AG09309 (cell line): ENCODE results near the gene CNNM3.

ENCODE experiments used
- DNase-seq: peaks from one replicate; pipeline ENCODE4 v3.0.0-alpha.2; 2010; ENCODE audit warnings: low read depth
- H3K4me3 ChIP-seq: 2 replicates; pipeline ENCODE4 v1.5.1; 2011; ENCODE audit warnings: mild to moderate bottlenecking, low read depth, low read length, moderate library complexity; ENCODE audit not compliant: control insufficient read depth
- TF ChIP-seq, protein P1 (sequence below): IDR thresholded peaks from 2 replicates; pipeline ENCODE4 v1.5.1; 2011; ENCODE audit warnings: mild to moderate bottlenecking, low read depth, low read length, inconsistent platforms; ENCODE audit not compliant: insufficient read depth, control insufficient read depth; ENCODE audit errors: missing control alignments

The CNNM3 gene

DNA sequence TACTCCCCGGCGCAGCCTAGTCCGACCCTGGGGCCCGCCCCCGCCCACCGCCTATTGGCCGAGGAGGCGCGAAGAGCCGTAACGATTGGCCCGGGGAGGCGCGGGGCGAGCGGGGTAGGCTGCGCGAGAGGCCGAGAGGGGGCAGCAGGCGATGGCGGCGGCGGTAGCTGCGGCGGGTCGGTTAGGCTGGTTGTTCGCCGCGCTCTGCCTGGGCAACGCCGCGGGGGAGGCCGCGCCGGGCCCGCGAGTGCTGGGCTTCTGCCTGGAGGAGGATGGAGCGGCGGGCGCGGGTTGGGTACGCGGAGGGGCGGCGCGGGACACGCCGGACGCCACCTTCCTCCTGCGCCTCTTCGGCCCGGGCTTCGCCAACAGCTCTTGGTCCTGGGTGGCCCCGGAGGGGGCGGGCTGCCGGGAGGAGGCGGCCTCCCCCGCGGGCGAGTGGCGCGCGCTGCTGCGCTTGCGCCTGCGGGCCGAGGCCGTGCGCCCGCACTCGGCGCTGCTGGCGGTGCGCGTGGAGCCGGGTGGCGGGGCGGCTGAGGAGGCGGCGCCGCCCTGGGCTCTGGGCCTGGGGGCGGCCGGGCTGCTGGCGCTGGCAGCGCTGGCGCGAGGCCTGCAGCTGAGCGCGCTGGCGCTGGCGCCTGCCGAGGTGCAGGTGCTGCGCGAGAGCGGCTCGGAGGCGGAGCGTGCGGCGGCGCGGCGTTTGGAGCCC, at the start of gene CNNM3:
Gene CNNM3, plus strand, starts transcription at position 142 of the 709 bp plus-strand sequence. Its CDS starts 10 bp downstream, at position 152.
- H3K4me3 ChIP-seq: peak within 1 kb of the TSS; percentile 56
- TF ChIP-seq, protein P1, sequence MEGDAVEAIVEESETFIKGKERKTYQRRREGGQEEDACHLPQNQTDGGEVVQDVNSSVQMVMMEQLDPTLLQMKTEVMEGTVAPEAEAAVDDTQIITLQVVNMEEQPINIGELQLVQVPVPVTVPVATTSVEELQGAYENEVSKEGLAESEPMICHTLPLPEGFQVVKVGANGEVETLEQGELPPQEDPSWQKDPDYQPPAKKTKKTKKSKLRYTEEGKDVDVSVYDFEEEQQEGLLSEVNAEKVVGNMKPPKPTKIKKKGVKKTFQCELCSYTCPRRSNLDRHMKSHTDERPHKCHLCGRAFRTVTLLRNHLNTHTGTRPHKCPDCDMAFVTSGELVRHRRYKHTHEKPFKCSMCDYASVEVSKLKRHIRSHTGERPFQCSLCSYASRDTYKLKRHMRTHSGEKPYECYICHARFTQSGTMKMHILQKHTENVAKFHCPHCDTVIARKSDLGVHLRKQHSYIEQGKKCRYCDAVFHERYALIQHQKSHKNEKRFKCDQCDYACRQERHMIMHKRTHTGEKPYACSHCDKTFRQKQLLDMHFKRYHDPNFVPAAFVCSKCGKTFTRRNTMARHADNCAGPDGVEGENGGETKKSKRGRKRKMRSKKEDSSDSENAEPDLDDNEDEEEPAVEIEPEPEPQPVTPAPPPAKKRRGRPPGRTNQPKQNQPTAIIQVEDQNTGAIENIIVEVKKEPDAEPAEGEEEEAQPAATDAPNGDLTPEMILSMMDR: peak; percentile 45
- DNase-seq: peak; percentile 52

DNA sequence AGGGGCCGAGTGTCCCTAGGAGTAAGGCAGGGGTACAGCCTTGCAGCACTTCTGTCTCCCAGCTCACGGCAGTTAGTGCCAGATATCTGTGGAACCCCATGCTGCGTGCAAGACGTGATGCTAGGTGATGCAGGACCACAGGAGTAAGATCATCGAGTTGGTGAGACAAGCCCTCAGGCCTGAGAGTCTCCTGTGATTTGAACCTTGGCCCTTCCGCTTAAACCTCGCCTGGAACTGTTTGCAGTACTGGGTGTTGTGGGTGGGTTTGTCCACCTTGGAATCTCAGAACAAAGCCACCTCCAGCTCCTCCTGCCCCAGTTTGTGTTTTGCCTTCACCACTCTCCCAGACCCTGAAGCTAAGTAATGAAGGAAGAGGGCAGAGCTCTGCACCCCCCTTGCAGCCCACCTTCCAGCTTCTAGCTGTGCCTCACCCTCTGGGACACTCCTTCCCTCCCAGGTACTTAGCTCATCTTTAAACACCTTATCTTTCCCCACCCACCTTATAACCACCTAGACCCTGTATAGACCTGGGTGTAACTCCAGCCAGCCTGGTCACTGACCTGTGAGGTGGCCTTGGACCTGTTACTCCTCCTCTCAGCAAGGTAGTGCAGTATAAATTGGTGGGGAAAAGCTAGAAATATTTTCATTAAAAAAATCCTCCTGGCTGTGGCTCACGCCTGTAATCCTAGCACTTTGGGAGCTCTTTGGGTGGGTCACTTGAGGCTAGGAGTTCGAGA, 48.8 kb upstream of the CNNM3 start:
- no peak for DNase-seq
- no peak overlapping the region for H3K4me3 ChIP-seq
- TF ChIP-seq, protein P1: no peak

DNA sequence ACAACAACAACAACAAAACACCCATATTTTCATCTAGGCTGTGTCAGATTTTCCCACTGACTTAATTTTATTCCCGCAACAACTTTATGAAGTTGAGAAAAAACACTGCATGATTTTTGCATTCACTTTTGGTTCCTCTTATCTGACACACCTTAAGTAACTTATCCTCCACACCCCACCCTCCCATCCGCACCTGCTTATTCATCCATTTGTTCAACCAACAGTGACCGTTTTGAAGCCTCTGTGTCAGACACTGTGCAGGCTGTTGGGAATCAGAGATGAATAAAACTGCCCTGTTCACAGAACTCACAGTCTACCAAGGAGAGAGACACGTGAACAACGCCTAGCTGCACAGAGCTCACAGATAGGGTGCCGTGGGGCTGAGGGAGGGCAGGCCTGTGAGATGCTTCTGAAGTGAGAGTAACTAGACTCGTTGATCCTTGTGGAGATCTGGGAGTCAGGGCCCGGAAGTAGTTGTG, 47.9 kb upstream of the CNNM3 start:
- no peak for DNase-seq
- no peak overlapping the region for H3K4me3 ChIP-seq
- TF ChIP-seq, protein P1: no peak

DNA sequence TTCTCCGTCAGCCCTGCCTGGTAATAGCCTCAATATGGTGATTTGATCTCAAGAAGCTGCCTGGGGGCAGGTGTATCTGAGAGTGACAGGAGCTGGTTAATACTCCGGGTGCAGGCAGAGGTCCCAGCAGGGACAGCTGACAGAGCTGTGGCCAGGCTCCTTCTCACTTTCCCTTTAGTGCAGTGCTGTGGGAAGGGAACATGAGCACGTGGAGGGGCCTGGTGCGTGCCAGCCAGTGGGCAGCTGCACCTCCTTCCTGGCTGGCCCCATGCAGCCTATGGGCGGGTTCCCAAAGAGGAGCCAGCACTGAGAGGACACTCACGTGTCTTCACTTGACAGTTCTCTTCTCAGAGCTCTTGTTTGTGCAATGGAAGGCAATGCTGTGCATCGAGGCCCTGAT, 46.3 kb upstream of the CNNM3 start:
- H3K4me3 ChIP-seq: no peak overlapping the region
- TF ChIP-seq, protein P1: no peak
- DNase-seq: no peak

DNA sequence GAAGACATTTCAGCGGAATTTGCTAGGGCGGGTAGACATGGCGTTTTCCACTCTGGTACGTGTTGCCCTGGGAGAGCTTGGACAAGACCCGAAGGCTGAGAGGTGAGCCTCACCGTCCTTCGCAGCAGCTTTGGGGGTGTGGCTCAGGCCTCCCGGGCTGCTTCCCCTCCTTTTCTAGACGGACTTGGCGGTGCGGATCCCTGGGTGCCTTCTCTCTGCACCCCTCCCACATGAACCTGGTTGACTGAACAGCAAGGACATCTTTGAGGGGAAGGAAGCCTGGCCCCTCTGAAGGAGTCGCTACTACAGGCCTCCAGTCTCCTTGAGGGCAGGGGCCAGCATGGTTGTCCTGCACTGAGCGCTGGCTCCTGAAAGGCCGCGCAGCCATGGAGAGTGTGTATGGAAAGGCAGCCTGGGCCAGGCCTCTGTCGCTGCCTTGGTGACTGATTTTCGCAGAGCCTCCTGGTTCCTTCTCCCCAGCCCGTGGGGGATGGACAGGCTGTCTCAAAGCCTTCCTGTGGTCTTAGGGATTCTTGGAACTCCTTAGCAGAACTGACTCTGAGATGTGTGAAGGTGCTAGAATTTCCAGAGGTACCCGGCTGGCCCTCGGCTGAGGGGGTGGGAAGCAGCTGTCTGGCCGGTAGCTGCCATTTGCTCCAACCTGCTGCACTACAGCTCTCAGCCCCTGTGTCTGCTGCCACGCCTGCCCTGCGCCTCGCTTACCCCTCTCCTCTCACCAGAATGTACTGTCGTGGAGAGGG, 45.4 kb upstream of the CNNM3 start:
- no peak for DNase-seq
- TF ChIP-seq, protein P1: no peak
- H3K4me3 ChIP-seq: no peak overlapping the region
